HG03558 (cell line): Measurements from ENCODE around the gene TMEM63A.
A peak's percentile ranks its signal among the peaks of the same experiment; 100 is the strongest.
"Not testable (repeated sequence)": the region's sequence is repeated elsewhere in the genome, so short reads cannot be mapped to it uniquely, and the experiment has no call there.

Source experiments
- ATAC-seq: cut with Tn5 transposase; IDR thresholded peaks from one replicate; pipeline ENCODE4 v1.9.1; 2021; ENCODE audit warnings: moderate number of reproducible peaks; ENCODE audit not compliant: unreplicated experiment; ENCODE audit errors: extremely low read depth

The TMEM63A gene

GRCh38 chr1:225909477-225909876 is 27.3 kb upstream of the TMEM63A start:
- ATAC-seq = no peak

- ATAC-seq = no peak
These were observed 26.6 kb upstream of the TMEM63A start for GRCh38 chr1:225908773-225909172.

- no peak for ATAC-seq
These were observed 25.9 kb upstream of the TMEM63A start for GRCh38 chr1:225908013-225908640.

- no peak for ATAC-seq
These were observed 25.2 kb upstream of the TMEM63A start for GRCh38 chr1:225907341-225907740.

GRCh38 chr1:225906467-225906866 is 24.3 kb upstream of the TMEM63A start:
- no peak for ATAC-seq

- no peak for ATAC-seq
These were observed 21.4 kb upstream of the TMEM63A start for GRCh38 chr1:225903623-225904022.

- ATAC-seq = no peak
These were observed 17.1 kb upstream of the TMEM63A start for GRCh38 chr1:225899044-225899925.

- no peak for ATAC-seq
These were observed 15.7 kb upstream of the TMEM63A start for GRCh38 chr1:225897595-225898514.

GRCh38 chr1:225896937-225897549 is 14.9 kb upstream of the TMEM63A start:
- ATAC-seq = peak; percentile 100

GRCh38 chr1:225896494-225896893 is 14.3 kb upstream of the TMEM63A start:
- ATAC-seq = no peak

- ATAC-seq = no peak
These were observed 10.1 kb upstream of the TMEM63A start for GRCh38 chr1:225892307-225892706.

- no peak for ATAC-seq
These were observed 9.2 kb upstream of the TMEM63A start for GRCh38 chr1:225891229-225891972.

- no peak for ATAC-seq
These were observed 8.4 kb upstream of the TMEM63A start for GRCh38 chr1:225890346-225891228.

GRCh38 chr1:225889743-225890142 is 7.6 kb upstream of the TMEM63A start:
- ATAC-seq = no peak

- ATAC-seq = no peak
These were observed 6.9 kb upstream of the TMEM63A start, which contains the start of gene LEFTY1 for GRCh38 chr1:225888898-225889601. Gene LEFTY1, minus strand, starts transcription at chr1:225889146. Its CDS starts 80 bp downstream, at chr1:225889066.

GRCh38 chr1:225888289-225888897 is 6.2 kb upstream of the TMEM63A start:
- ATAC-seq = no peak

- ATAC-seq = not testable (repeated sequence)
These were observed 5.5 kb upstream of the TMEM63A start for GRCh38 chr1:225887554-225888288.
